ENCODE results near the gene SLC15A4.

DNA sequence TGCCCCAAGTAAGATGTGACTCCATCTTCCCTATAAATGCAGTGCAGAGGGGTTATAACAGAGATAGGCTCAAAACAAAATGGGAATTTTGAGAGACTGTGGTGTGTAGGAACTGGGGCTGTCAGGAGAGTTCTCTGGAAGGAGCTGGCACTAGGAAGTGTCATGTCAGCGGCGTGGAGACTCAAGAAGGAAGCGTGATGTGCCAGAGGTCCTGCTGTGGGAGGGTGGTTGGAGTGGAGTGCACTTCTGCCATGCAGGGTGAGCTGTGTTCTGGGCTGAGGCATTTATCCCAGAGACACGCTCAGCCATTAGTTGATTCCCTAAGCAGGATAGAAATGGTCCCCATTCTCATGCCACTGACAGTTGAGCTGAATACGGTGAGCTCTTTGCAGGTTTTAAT, 48.5 kb upstream of the SLC15A4 start:
- TF ChIP-seq EZH2phosphoT487 (IDR thresholded peaks at IDR 0.05; ENCODE audit: borderline replicate concordance, low read depth, low read length), result no peak
- TF ChIP-seq CTCF (conservative IDR thresholded peaks at IDR 0.05; ENCODE audit: low read length), result no peak
